Heart right ventricle (tissue), 16 donors: ENCODE measurements around the gene AHCTF1. TPM values are rescaled to one million over a fixed set of nuclear protein-coding genes. Genes with fewer than 3 reads are reported as not detected.

Experiments
- ATAC-seq, 8 donors: fragments of 200-7000 bp; cut with Tn5 transposase; one replicate each; pipeline ENCODE4 v1.9.1; 2020; ENCODE audit warnings: mild to moderate bottlenecking in 8 of 8, moderate library complexity in 8 of 8, moderate number of reproducible peaks in 1 of 8
- DNase-seq, 2 donors: peaks; one replicate each; pipeline ENCODE4 v3.0.0-alpha.2; 2020
- H3K27ac ChIP-seq, 10 donors: fragments of 200-600 bp; sonication (generic) in 2 of 10; one replicate each; pipeline versions ENCODE4 v1.5.0 to v1.8.0; 2020 to 2022; ENCODE audit warnings: mild to moderate bottlenecking in 3 of 10
- H3K27me3 ChIP-seq, 7 donors: fragments of 200-600 bp; one replicate each; pipeline ENCODE4 v1.8.0; 2021 to 2022; ENCODE audit warnings: mild to moderate bottlenecking in 2 of 7
- H3K36me3 ChIP-seq, 9 donors: fragments of 200-600 bp; sonication (generic) in 1 of 9; one replicate each; pipeline versions ENCODE4 v1.5.0 to v1.8.0; 2020 to 2022; ENCODE audit warnings: mild to moderate bottlenecking in 2 of 9
- H3K4me1 ChIP-seq, 9 donors: fragments of 200-600 bp; sonication (generic) in 1 of 9; one replicate each; pipeline versions ENCODE4 v1.5.0 to v1.8.0; 2020 to 2022; ENCODE audit warnings: mild to moderate bottlenecking in 4 of 9
- H3K4me3 ChIP-seq, 10 donors: fragments of 200-600 bp; sonication (generic) in 2 of 10; one replicate each; pipeline versions ENCODE4 v1.5.0 to v1.8.0; 2020 to 2022; ENCODE audit warnings: mild to moderate bottlenecking in 7 of 10, moderate library complexity in 2 of 10
- H3K9me3 ChIP-seq, 11 donors: fragments of 200-600 bp in 10 of 11; sonication (generic) in 2 of 11; one replicate each; pipeline versions ENCODE4 v1.5.0 to v1.8.0; 2013 to 2022; ENCODE audit warnings: mild to moderate bottlenecking in 2 of 11, control low read depth in 1 of 11, moderate library complexity in 1 of 11
- CTCF ChIP-seq, 9 donors: fragments of 200-600 bp; sonication (generic) in 2 of 9; IDR thresholded peaks; one replicate each; pipeline versions ENCODE4 v1.5.0 to v1.8.0; 2021 to 2022; ENCODE audit warnings: antibody characterized with exemption in 9 of 9, mild to moderate bottlenecking in 5 of 9, moderate library complexity in 1 of 9
- WGBS, 2 donors: extraction: QIAGEN DNeasy Blood & Tissue Kit; methylation state at CpG; one replicate each; pipeline ENCODE4 v1.1.7; 2013; ENCODE audit warnings: inconsistent platforms in 1 of 2; 5-methylcytosine and 5-hydroxymethylcytosine counted together
- intact Hi-C, 10 donors: fragments of 100-400 bp; cut with DNase I; formaldehyde crosslinking; loops; one replicate each; pipeline versions ENCODE4 v1.11.1 to v1.14.2; 2022
- polyA plus RNA-seq, 2 donors: library from polyadenylated mRNA; stranded (reverse); fragments of 200-250 nt; gene quantifications; one replicate each; pipeline ENCODE4 v1.2.3, GENCODE V29; 2013
- total RNA-seq, 10 donors: library from RNA; stranded (reverse); fragmentation: NEBNext Ultra II Directional in 3 of 10; extraction: Animal tissue kit (Norgen Biotek cat#: 25700) in 3 of 10; gene quantifications; one replicate each; pipeline versions ENCODE4 v1.2.1 to v1.2.4, GENCODE V29; 2021 to 2023
- donor health status: Arrhythmogenic right ventricular cardiomyopathy.
- donor health status: ischemic (EF 13 %, LVEDD 7.1; RV severe dilation, severe dysfunction).
- donor health status: healthy with polysubstance abuse.
- donor health status: DM: no; HTN: yes; CAD: no.
- donor health status: DM: no; HTN: no; CAD: no.
- donor health status: ischemic (EF 25% LVEDD 6.9; RV normal size, moderate dysfunction).
- donor health status: ischemic (EF 25% LVEDD 5.7; RV mildly dilated, moderate dysfunction).
- donor health status: healthy.
- donor health status: DM: yes; HTN: yes; CAD: no.
- donor health status: Ischemic cardiomyopathy.
- donor health status: ischemic (EF 35%, LVEDD 5.7; RV mildly dilated, moderate dysfunction).
- donor health status: nonischemic (EF 11% LVEDD 7.7; RV severe dilation, severe dysfunction).
- donor health status: DM: yes; HTN: yes; CAD: no.
- donor health status: PGD.
- donor health status: ischemic (EF 29% LVEDD 5.4; RV normal size, mild dysfunction).
- donor health status: nonischemic (EF 23%, LVEDD 6.1; RV moderate dilation, normal function).

Gene AHCTF1
- total and polyA plus RNA-seq, 12 donors, result 5.7 to 29.2 (median 18.5) TPM

DNA sequence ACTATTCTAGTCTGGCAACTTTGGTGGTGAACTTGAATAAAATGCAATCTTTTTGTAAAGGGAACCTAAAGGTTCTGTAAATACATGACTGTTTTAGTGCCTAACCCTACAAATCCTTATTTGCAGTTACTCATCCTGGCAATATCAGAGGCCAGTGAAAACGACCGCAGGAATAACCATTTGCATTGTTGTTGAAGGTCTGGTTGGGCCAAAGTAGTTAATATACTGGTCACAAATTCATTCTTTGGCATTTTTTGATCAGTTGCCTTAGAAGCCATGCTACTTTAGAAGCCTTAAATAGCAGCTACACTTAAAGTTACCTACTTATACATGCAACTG lies 93.7 kb downstream of the AHCTF1 start:
- TF ChIP-seq CTCF (IDR thresholded peaks at IDR 0.05), result no peak

GRCh38 chr1:246837418-246838117 lies 94.2 kb downstream of the AHCTF1 start:
- Histone ChIP-seq H3K9me3 (no peaks in the 10 kb centered on the region), H3K4me3 (no peak overlapping the region), H3K27me3 (no peaks in the 10 kb centered on the region), H3K4me1 (peaks cover 0 to 12% (median 0%) of the 10 kb centered on the region in 9 donors), H3K36me3 (peaks cover 0 to 41% (median 19%) of the 10 kb centered on the region in 9 donors), H3K27ac (no peak overlapping the region)
- no peak for TF ChIP-seq CTCF (IDR thresholded peaks at IDR 0.05)
- ATAC-seq, result peak in 2 of 8 donors; percentile 39 to 46
- WGBS, 2 donors, result 92% methylated on average over 9 of the region's 9 CpGs
- intact Hi-C loops, result no loop called here
- DNase-seq, result no peak

More for the DNA sequence above, 93.7 kb downstream of the AHCTF1 start:
- ATAC-seq, result no peak
- no peak overlapping the region for H3K4me3 ChIP-seq
- H3K9me3 ChIP-seq, result no peaks in the 10 kb centered on the region
- H3K36me3 ChIP-seq, result peaks cover 0 to 46% (median 22%) of the 10 kb centered on the region in 9 donors
- DNase-seq, result no peak
- H3K27ac ChIP-seq, result no peak overlapping the region
- H3K27me3 ChIP-seq, result no peaks in the 10 kb centered on the region
- intact Hi-C loops, result no loop called here
- WGBS, 2 donors, result 88 to 90% methylated on average over 2 of the region's 2 CpGs
- H3K4me1 ChIP-seq, result peaks cover 0 to 12% (median 0%) of the 10 kb centered on the region in 9 donors

DNA sequence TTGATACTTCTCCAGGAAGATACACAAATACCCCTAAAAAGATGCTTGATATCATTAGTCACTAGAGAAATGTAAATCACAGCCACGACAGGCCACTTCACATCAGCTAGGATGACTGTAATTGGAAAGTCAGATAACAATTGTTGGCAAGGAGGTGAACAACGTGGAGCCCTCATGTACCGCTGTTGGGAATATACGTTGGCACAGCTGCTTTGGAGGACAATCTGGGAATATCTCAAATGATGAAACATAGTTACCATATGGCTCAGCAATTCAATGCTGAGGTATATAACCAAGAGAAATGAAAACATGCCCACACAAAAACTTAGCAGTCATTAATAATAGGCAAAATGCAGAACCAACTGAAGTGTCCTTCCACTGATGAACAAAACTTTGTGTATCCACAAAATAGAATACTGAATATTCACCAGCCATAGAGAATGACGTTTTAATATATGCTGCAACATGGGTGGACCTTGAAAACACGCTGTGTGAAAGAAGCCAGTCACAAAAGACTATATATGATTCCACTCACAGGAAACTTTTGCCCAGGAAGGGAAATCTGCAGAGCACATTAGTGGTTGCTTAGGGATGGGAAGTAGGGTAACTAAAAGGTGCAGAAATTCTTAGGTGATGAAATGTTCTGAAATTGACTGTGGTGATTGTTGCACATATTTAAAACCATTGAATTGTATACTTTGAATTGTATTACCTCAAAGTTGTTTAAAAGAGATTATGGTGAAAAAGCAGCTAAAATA lies 95.4 kb downstream of the AHCTF1 start:
- Histone ChIP-seq H3K36me3 (peaks cover 0 to 29% (median 9%) of the 10 kb centered on the region in 9 donors), H3K27me3 (no peaks in the 10 kb centered on the region), H3K4me1 (peaks cover 0 to 19% (median 0%) of the 10 kb centered on the region in 9 donors), H3K4me3 (no peak overlapping the region), H3K9me3 (no peaks in the 10 kb centered on the region), H3K27ac (no peak overlapping the region)
- intact Hi-C loops, result no loop called here
- ATAC-seq (peak in 1 of 8 donors; percentile 33), DNase-seq (no peak)
- 25 to 27% methylated on average over 6 of the region's 6 CpGs for WGBS, 2 donors
- no peak for TF ChIP-seq CTCF (IDR thresholded peaks at IDR 0.05)

DNA sequence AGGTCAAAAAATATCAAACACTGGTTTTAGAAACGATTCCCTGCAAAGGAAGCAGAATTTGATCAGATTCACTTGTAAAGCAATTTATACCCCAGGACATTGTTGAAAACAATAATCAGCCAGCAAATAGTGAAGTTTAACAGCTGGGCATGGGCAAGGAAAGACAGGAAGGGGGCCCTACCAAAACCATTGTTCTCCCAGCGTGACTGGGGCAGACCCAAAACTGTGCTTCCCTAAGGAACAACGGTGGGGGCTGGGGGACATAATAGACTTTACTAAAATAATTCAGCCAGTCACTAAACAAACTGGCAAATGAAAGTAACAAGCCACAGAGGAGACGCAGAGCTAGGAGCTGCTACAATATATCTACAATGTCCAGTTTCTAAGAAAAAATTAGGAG lies 100.2 kb downstream of the AHCTF1 start:
- Histone ChIP-seq H3K4me1 (peaks cover 0 to 20% (median 0%) of the 10 kb centered on the region in 9 donors), H3K4me3 (no peak overlapping the region), H3K36me3 (no peaks in the 10 kb centered on the region), H3K27me3 (no peaks in the 10 kb centered on the region), H3K27ac (peak overlapping the region in 2 of 10 donors; percentile 7 to 41), H3K9me3 (peaks cover 0 to 17% (median 4%) of the 10 kb centered on the region in 11 donors)
- DNase-seq (no peak), ATAC-seq (peak in 5 of 8 donors; percentile 40 to 71 (median 57))
- WGBS, 2 donors, result 50 to 51% methylated on average over 4 of the region's 4 CpGs
- intact Hi-C loops, result no loop called here
- no peak for TF ChIP-seq CTCF (IDR thresholded peaks at IDR 0.05)
